Measurements from ENCODE around the gene AKTIP.
"Not testable (repeated sequence)": the region's sequence is repeated elsewhere in the genome, so short reads cannot be mapped to it uniquely, and the experiment has no call there.

Gene AKTIP

GRCh38 chr16:53502331-53503269 is at the start of gene AKTIP:
Gene AKTIP, minus strand, starts transcription at chr16:53503209. Its CDS starts 2,950 bp downstream, at chr16:53500259.
- DNase-seq (ENCODE audit: low read depth), result peak; percentile 11

DNA sequence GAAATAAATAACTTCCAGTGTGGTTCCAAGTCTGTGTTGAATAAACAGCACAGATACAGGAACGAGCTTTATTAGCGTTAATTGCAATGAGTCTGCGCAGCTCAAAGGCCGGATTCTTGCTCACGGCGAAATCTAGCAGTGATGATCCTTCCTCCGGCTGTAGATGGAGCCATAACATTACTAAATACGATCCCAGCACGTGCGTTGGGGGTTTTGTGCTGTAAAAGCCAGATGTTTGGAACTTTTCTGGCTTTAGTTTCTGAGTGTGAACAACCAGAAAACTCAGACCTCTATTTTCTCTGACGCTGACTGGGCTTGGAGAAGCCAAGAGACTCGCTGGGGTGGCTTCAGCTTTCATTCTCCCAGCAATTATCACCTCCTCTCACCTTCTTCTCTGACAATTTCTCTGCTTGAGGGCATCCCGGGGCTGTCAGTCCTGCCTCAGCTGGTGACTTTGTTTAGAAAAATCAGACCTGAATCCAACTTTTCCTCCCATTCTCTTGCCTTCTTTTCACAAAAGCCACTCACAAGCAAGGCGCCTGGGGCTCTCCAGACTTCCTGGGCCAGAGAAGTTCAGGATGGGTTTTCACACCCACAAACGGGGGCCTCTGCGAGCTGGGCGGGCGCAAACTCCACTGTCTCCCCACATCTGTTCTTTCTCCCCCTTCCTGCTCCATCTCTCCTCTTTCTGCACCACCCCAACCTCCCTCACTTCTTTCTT is 47.1 kb upstream of the AKTIP start:
- peak; percentile 29 for DNase-seq (ENCODE audit: low read depth)

GRCh38 chr16:53546988-53547391 is 44.0 kb upstream of the AKTIP start:
- no peak for DNase-seq (ENCODE audit: low read depth)

DNA sequence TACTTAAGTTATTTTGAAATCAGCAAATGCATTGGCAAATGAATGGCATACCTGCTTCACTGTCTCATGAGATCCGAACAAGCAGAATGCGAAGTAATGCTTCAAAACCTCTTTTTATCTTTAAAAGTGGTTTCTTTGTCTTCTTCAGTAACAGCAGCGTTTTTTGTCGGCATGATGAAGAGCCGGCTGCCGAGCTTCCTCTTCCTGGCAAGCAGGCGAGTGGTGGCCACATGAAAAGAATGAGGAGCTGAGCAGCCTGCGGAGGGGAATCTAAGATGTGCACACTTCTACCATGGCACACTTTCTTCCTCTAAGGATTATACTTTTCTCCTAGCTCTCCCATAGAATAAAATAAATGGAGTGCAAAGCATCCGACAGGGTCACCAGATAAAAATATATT is 42.4 kb upstream of the AKTIP start:
- no peak for DNase-seq (ENCODE audit: low read depth)

- no peak for DNase-seq (ENCODE audit: low read depth)
Observed at GRCh38 chr16:53542283-53542682, 39.3 kb upstream of the AKTIP start.

DNA sequence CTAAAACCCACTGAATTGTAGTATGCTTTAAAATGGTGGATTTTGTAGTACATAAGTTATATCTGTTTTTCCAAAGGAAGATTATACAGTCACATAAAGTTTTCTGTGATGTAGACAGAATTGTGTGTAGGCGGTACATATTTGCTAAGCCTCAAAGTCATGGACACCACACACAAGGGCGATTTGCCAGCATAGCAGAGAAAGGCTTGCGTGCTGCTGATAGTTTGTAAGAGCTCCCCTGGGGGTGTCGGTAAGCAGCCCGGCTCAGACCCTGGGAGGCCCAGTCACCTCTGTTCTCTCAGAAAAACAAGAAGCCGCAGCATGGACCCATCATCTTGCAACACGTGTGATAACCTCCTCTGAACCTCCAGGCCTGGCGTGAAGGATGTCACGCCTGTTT is 38.3 kb upstream of the AKTIP start:
- no peak for DNase-seq (ENCODE audit: low read depth)

- DNase-seq (ENCODE audit: low read depth), result not testable (repeated sequence)
Observed at GRCh38 chr16:53539759-53540718, 37.0 kb upstream of the AKTIP start.

DNA sequence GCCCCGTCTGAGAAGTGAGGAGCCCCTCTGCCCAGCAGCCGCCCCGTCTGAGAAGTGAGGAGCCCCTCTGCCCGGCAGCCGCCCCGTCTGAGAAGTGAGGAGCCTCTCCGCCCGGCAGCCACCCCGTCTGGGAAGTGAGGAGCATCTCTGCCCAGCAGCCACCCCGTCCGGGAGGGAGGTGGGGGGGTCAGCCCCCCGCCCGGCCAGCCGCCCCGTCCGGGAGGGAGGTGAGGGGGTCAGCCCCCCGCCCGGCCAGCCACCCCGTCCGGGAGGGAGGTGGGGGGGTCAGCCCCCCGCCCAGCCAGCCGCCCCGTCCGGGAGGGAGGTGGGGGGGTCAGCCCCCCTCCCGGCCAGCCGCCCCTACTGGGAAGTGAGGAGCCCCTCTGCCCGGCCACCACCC is 36.3 kb upstream of the AKTIP start:
- DNase-seq (ENCODE audit: low read depth), result not testable (repeated sequence)

- DNase-seq (ENCODE audit: low read depth), result no peak
Observed at GRCh38 chr16:53537626-53538025, 34.6 kb upstream of the AKTIP start.

DNA sequence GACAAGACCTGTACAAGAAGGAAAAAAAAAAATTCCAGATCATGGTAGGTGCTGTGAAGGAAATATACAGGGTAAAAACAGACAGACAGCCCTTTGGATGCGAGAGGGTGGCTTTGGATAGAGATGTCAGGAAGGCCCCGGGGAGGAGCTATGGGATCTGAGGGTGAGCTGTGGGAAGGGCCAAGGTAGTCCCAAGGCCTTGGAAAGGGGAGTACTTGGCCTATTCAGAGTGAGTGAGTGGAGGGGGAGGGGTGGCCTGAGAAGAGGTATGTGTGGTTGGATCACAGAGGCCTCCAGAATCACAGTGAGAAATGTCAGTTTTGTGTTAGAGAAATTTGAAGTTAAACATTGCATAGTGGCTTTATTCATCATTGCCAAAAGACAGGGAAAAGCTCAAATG is 31.2 kb upstream of the AKTIP start:
- no peak for DNase-seq (ENCODE audit: low read depth)

GRCh38 chr16:53530741-53531140 is 27.7 kb upstream of the AKTIP start:
- DNase-seq (ENCODE audit: low read depth), result no peak

DNA sequence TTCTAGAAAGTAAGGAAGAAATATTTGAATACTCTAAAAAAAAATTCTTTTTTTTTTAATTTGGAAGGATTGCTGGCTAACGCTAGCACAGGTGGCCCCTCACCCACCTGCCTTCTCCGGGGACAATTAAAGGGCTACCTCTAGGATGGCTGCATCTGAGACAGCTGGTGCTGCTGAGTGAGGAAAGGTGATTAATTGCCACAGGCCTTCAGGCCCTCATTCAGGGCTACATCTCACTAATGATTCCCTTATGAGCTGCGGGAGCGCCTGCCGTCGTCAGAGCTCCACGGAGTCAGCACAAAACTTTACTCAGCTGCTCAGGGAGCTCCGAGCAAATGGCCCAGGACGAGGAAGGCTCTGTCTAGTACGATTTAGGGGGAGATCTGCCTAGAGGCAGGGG is 27.0 kb upstream of the AKTIP start:
- no peak for DNase-seq (ENCODE audit: low read depth)

- DNase-seq (ENCODE audit: low read depth), result no peak
Observed at GRCh38 chr16:53529513-53529912, 26.5 kb upstream of the AKTIP start.

DNA sequence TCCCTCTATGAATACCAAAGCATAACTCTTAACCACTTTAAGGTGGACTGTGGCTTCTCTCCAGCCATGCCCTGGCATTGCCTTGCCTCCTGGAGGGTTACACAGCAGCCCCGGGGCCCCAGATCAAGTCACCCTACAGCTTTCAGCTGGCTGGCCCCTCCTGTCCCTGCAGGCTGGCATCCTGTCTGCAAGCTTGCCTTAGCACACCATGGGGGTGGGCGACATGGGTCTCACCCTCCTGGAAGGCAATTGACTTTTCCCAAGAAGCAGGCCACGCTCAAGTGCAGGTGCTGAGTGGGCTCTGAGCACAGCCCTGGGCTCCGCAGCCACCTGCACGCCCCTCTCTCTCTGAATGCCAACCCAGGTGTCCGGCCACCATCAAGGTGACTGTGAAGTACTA is 25.8 kb upstream of the AKTIP start:
- DNase-seq (ENCODE audit: low read depth), result no peak

DNA sequence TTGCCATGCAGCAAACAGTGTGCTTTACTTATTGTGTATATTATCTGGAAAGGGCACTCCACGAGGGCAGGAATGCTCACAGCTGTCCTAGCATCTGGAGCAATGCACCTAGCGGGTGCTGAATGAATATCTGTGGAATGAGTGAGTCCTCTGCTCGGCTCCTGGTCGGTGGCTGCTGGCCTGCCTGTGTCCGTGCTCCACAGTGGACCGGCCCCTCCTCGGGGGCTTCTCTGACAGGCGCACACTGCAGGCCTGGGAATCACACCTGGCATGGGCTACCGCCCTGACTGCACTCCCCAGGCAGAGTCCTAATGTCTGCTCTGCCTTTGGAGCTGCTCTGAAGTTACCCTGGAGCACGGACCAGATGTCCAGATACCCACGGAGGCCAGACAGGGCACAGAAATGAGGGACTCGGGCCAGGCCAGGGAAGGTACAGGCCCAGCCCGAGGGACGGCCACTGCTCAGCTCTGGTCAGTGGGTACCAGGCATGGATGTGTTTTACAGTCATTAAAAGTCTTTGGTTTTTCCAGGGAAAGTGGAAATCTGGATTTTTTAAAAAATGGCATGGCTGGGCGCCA is 21.1 kb upstream of the AKTIP start:
- no peak for DNase-seq (ENCODE audit: low read depth)

DNA sequence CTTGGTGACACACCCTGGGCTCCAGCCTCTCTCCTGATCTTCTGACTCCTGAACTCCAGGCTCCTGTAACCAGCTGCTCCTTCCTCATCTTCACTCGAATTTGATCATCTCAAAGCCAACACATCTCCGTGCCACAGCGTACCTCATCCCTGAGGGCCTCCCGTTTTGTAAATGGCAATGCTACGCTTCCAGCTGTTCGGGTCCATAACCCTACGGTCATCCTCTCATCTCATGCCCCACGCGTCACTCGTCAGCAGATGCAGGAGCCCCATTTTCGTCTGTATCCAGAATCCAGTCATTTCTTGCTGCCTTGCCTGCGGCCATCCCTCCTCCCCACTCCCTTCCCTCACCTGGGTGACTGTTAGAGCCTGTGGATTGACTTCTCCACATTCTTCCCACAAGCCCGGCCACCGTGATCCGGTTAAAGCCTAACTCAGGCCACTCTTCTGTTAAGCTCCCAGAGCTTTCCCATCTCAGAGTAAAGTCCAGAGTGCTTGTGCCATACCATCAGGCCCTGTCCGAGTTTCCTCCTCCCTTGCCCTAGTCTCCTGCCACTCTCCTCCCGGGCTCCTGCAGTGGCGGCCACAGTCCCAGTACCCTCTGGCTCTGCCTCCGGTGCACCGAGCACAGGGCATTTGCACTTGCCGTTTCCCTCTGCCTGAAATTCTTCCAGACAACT is 20.3 kb upstream of the AKTIP start:
- DNase-seq (ENCODE audit: low read depth), result no peak

DNA sequence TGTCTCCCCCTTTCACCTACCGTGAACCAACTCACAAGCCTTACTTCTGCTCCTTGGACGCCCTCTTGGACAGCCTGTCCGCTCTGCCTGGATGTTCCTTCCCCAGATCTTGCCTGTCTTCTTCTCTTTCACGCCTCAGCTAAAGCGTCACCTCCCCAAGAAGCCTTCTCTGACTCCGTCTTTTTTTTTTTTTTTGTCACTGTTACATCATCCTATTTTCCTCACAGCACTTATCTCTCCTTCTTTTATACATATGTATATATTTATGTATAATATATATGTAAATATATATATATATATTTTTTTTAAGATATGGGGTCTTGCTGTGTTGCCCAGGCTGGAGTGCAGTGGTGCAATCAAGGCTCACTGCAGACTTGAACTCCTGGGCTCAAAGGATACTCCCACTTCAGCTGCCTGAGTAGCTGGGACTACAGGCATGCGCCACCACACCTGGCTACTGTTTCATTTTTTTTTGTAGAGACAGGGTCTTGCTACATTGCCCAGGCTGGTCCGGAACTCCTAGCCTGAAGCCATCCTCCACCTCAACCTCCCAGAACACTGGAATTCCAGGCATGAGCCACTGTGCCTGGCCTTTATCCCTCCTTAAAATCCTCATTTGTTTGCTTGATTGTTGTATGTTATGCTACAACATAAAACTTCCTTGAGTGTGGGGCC is 16.5 kb upstream of the AKTIP start:
- no peak for DNase-seq (ENCODE audit: low read depth)

GRCh38 chr16:53518550-53519416 is 15.8 kb upstream of the AKTIP start:
- peak; percentile 67 for DNase-seq (ENCODE audit: low read depth)

DNA sequence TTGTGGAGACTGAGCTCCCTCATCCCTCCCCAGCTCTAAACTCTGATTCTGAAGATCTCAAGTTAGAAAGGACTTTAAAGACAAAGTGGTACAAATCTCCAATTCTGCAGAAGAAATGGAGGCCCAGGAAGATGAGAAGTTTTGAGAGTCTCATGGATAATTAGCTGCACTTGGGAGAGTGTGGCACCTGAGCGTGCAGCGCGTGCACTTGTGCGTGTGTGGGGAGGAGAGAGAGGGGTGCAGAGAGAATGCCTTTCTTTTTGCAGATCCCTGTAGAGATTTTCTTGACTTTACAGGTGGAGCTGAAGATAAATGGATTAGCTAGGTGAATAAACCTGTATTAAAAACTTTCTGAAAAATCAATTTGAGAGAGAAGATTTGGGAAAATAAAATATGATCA is 14.8 kb upstream of the AKTIP start:
- no peak for DNase-seq (ENCODE audit: low read depth)

DNA sequence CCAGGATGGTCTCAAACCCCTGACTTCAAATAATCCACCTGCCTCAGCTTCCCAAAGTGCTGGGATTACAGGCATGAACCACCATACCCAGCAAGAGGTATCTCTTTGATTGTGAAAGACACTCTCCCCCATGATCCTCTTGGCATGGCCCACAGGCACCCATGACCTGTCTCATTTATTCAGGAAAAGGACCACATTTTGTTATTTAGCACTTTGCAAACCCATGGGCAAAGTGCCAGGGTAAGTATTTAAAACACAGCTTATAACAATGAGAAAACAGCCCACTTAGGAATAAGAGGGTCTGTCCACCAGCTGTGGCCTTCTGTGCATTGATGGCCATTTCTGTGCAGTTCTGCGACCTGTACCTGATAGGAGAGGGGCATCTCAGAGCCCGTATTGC is 12.8 kb upstream of the AKTIP start:
- DNase-seq (ENCODE audit: low read depth), result no peak
